ENCODE measurements around the gene KCNH1.

GRCh38 chr1:210750468-210750867 lies 383.5 kb downstream of the KCNH1 start:
- no peak for TF ChIP-seq CTCF (IDR thresholded peaks at IDR 0.05; ENCODE audit: poor library complexity)
- TF ChIP-seq EZH2phosphoT487 (IDR thresholded peaks at IDR 0.05; ENCODE audit: low read depth, severe bottlenecking, unreplicated experiment): no peak
